Cardiac septum (tissue), 1 donor: ENCODE results near the gene GAL3ST3. TPM values are rescaled to one million over a fixed set of nuclear protein-coding genes. Genes with fewer than 3 reads are reported as not detected.
"Not testable (repeated sequence)": the region's sequence is repeated elsewhere in the genome, so short reads cannot be mapped to it uniquely, and the experiment has no call there.

Experiments used
- DNase-seq: peaks from one replicate; pipeline ENCODE4 v3.0.0-alpha.2; 2020; ENCODE audit warnings: low spot score
- intact Hi-C: fragments of 100-400 bp; cut with DNase I; formaldehyde crosslinking; loops from one replicate; pipeline ENCODE4 v1.14.0; 2022
- long read RNA-seq: library from polyadenylated mRNA; unstranded; transcript quantifications from one replicate; pipeline ENCODE4 v2.0.0, GENCODE V29; 2021
- total RNA-seq: library from RNA; stranded (reverse); fragmentation: NEBNext Ultra II Directional; extraction: Animal tissue kit (Norgen Biotek cat#: 25700); gene quantifications from one replicate; pipeline ENCODE4 v1.2.1, GENCODE V29; 2021
- donor health status: DM: no; HTN: no; CAD: no.

GAL3ST3 gene, protein sequence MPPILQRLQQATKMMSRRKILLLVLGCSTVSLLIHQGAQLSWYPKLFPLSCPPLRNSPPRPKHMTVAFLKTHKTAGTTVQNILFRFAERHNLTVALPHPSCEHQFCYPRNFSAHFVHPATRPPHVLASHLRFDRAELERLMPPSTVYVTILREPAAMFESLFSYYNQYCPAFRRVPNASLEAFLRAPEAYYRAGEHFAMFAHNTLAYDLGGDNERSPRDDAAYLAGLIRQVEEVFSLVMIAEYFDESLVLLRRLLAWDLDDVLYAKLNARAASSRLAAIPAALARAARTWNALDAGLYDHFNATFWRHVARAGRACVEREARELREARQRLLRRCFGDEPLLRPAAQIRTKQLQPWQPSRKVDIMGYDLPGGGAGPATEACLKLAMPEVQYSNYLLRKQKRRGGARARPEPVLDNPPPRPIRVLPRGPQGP
- 3.1 TPM for total RNA-seq
- long read RNA-seq, partial matches to known transcripts, result 0 of 5 reads
- long read RNA-seq, other reads (novel, unspliced or antisense), result 1 of 5 reads

DNA sequence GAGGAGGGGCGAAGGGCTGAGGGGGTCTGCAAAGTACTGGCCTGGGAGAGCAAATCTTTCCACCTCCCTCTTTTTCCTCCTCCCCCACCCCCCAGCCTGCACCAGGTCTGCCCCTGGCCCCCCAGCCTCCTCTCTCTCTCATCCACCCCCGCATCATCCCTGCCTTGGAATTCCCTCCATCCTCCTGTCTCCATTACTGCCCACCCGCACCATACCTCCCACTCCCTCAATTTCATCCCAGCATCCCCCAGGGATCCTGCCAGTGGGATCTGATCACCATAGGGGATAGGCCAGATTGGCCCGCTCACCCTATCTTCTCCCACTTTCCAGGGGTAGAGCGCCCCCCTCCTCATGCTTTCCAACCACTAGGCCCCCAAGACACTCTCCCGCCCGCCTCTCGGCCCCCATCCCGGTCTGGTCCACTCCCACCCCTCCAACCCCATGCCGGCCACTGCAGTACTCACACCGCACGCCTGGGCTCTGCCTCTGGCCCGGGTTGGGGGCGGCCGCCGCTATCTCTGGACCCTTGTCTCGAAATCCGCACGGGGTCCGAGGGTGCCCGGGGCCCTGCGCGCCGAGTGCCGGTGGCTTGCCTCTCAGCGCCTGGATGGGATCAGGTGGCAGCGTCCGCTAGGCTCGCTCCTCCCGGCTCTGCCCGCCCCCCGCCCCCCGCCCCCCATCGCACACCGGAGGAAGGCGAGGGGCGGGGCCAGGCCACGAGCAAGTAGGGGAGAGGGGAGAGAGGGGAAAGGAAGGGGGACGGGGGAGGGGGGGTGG is at the start of gene GAL3ST3:
Gene GAL3ST3, minus strand, starts transcription at position 615 of the 777 bp plus-strand sequence. CDS start 3,746 bp downstream, outside the sequence.
- DNase-seq, result no peak
- intact Hi-C loops, result no loop called here

DNA sequence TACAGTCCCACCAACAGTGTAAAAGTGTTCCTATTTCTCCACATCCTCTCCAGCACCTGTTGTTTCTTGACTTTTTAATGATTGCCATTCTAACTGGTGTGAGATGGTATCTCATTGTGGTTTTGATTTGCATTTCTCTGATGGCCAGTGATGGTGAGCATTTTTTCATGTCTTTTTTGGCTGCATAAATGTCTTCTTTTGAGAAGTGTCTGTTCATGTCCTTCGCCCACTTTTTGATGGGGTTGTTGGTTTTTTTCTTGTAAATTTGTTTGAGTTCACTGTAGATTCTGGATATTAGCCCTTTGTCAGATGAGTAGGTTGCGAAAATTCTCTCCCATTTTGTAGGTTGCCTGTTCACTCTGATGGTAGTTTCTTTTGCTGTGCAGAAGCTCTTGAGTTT is 43.2 kb upstream of the GAL3ST3 start:
- intact Hi-C loops, result not testable (repeated sequence)

DNA sequence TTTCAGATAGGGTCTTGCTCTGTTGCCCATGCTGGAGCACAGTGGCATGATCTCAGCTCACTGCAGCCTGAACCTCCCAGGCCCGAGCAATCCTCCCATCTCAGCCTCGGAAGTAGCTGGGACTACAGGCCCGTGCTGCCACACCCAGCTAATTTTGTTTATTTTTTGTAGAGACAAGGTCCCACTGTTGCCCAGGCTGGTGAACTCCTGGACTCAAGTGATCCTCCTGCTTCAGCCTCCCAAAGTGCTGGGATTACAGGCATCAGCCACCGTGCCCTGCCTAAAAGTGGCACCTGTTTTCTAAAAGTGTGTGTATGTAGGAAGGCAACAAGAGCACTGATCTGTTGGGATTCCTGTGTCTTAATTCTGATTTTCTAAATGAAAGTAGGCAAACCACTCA is 41.3 kb upstream of the GAL3ST3 start:
- intact Hi-C loops, result no loop called here
- no peak for DNase-seq

More for the DNA sequence above, 43.2 kb upstream of the GAL3ST3 start:
- not testable (repeated sequence) for DNase-seq

DNA sequence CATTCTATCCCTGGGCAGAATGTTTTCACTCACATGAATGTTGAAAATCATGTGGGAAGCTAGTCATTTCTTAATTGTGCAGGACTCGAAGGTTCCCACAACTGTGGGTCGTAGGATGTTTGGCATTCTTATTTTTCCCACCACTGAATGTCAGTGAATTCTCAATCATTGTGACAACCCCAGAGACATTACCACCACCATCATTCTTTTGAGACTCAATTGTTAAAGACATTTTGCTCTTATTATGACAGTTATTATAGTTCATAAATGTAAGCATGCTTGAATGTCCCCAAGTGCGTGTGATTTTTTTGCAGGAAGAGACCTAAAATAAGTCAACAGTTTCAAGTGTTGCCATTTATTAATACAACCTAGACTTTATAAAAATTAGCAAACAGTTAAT is 40.1 kb upstream of the GAL3ST3 start:
- DNase-seq, result no peak
- intact Hi-C loops, result no loop called here

DNA sequence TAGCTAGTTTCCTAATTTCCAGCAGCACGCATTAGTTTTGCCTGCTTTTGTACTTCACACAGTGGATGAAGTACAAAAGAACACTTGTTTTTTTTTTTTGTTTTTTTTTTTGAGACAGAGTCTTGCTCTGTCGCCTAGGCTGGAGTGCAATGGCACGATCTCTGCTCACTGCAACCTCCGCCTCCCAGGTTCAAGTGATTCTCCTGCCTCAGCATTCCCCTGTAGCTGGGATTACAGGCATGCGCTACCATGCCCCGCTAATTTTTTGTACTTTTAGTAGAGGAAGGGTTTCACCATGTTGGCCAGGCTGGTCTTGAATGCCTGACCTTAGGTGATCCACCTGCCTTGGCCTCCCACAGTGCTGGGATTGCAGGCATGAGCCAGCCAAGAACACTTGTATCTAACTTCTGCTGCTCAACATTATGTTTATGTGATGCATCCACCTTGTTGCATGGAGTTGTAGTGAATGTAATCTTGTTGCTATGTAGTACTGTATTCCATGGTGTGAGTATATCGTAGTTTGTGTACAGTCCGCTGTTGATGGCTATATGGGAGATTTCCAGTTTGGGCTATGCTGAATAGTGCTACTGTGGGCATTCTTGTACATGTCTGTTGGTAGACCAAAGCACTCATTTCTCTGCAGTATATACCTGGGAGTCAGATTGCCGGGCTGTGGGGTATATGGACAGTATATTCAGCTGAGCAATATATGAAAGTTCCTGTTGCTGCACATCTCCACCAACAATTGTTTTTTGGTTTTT is 38.4 kb upstream of the GAL3ST3 start:
- no peak for DNase-seq
- intact Hi-C loops, result no loop called here

DNA sequence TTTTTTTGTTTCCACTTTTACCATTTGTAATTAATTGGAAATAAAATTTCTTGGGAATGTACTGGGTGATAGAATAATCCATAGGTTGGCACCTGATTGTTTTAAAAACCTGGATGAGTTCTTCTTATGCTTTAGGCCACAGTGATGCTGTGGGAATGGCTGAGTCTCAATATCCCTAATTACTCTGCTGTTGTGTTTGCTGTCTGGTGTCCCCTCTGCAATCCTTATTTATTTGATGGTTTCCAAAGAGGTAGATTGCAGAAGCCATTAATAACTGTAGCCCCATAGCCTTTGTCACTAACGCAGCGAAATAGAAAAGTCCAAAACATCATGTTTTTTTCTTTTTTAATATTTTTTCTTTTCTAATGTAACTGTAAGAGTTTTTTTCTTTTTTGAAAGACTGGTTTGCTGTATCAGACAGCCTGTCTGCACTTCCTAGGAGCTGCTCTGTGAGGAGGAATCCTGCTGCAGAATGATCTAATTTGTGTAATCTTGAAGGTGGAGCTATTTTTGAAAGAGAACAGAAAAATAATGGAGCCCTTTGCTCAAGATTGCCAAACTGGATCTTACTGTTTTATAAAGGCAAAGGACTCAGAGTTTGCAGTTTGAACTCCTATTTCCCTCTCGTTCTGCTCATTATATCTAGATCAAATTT is 36.0 kb upstream of the GAL3ST3 start:
- no peak for DNase-seq
- intact Hi-C loops, result loop anchor here (5.0 kb wide), 1 partner anchor 42 kb away; no protein-coding TSS in a partner anchor

DNA sequence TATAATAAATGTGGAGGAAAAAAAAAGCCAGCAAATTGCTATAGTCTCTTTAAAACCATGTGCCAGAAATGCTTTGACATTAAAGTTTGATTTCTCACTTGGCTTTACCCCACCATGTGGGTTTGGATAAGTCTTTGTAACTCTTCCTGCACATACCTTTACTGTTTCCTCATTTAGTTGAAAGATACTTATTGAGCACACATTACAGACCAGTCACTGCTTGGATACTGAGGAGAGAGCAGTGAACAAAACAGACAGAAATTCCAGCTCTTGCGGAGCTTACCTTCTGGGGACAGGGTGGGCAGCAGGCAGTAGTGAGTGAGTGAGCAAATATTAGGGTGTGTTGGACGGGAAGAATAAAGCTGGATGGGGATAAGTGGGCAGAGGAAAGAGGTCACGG is 34.8 kb upstream of the GAL3ST3 start:
- intact Hi-C loops, result loop anchor here (5.0 kb wide), 1 partner anchor 44 kb away; no protein-coding TSS in a partner anchor
- no peak for DNase-seq

DNA sequence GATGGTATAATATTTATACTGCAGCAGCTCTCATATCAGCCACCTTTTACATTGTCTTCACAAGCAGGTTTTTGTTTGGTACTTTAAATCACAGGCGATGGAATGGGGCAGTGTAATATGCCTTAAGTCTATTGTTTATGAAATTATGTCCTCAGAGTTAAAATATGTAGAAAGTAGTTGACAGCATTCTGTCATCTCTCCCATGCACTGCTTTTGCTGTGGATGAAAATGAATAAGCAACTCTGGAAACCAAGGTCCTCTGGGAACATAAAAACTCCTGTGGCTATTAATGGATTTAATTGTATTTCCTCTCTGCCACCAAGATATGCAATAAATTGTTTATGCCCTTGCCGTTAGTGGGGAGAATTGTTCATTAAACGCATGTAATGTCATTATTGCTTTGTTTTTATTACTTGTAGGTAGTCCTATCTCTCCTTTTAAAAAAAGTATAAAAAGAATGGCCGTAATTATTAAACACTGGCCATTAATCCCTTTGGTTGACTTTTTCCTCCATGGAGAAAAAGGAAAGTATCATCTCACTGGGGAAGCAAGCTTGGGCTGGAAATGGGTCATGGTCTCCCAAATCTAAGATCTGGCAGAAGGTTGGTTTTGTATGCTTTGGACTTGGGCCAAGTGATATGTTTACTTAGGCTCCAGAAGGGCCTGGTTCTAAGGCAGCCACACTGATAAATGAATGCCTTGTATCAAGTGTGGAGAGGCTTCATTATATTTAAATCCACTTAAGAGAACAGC is 34.2 kb upstream of the GAL3ST3 start:
- intact Hi-C loops, result loop anchor here (5.0 kb wide), 1 partner anchor 44 kb away; no protein-coding TSS in a partner anchor
- DNase-seq, result no peak

DNA sequence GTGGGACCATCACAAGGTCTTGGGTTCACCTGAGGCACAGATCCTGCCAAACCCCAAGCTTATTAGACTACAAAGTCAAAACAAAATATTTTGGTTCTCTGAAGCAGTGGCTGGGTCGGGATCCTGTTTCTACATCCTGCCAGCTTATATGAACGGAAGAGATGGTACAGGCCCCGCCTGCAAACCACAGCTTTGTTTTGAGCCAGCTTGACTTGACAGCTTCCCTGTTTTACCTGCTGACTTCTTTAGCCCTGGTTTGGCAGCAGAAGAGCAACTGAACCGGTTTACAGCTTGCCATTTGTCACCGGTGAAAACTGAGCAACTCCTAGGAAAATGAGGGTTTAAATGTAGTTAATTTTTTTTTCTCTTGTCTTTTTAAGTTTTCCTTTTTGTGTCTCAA is 32.5 kb upstream of the GAL3ST3 start:
- intact Hi-C loops, result loop anchor here (5.0 kb wide), 1 partner anchor 46 kb away; no protein-coding TSS in a partner anchor
- peak; percentile 88 for DNase-seq

DNA sequence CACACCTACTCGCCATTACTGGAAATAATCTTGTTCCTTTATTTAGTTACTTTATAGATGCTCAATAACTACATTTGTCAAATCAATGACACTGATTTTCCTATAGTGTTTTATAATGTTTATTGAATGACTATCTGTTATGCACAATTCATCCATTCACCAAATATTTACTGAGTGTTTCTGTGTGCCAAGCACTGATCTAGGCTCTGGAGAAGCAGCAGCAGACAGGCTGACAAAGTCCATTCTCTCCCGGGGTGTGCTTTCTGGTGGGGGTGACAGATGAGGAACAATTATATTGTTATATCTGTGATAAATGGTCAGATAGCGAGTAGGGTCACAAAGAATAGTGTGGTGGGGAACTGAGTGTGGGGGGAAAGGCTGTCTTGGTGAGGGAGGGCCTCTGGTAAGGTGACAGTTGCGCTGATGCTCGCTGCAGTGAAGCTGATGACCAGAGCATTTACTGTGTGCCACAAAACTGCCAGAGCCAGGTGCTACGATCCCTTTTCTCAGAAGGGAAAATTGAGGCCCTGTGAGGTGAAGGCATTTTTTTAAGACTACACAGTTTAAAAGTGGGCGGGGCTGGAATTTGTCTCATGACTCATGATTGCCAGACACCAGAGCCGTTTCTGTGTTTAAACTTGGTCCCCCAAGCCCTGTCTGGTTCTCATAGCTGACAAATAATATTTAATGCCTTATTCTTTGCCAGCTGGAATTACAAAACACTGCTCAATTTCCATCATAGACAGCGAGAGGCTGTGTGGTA is 31.3 kb upstream of the GAL3ST3 start:
- DNase-seq, result no peak
- intact Hi-C loops, result loop anchor here (5.0 kb wide), 1 partner anchor 47 kb away; no protein-coding TSS in a partner anchor

DNA sequence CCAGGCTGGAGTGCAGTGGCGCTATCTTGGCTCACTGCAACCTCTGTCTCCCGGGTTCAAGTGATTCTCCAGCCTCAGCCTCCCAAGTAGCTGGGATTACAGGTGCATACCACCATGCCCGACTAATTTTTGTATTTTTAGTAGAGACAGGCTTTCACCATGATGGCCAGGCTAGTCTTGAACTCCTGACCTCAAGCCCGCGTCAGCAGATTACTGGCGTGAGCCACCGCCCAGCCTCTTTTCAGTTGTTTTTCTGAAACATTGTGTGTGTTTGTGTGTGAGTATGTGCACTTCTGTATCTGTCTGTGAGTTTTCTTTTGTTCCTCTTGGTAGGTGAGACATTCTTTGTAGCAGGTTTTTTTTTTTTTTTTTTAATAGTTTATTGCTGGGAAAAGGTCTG is 30.0 kb upstream of the GAL3ST3 start:
- intact Hi-C loops, result loop anchor here (5.0 kb wide), 1 partner anchor 38 kb away; no protein-coding TSS in a partner anchor

DNA sequence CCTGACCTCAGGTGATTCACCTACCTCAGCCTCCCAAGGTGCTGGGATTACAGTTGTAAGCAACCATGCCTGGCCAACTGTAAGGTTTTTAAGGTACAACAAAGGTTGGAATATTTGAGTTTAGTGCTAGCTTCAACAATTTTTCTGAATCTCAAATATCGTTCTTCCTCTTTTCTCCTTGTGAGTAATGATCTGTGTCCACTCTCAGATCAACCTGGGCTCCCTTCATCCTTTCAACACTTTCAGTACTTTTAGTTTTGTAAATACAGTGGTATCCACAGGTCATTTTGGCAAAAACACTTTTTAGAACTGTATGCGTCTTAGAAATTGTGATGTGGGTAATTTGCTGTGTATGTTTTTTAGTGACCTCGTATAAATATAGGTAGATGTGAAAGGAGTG is 29.0 kb upstream of the GAL3ST3 start:
- intact Hi-C loops, result loop anchor here (5.0 kb wide), 1 partner anchor 39 kb away; no protein-coding TSS in a partner anchor
- DNase-seq, result no peak

More for the DNA sequence above, 30.0 kb upstream of the GAL3ST3 start:
- not testable (repeated sequence) for DNase-seq

DNA sequence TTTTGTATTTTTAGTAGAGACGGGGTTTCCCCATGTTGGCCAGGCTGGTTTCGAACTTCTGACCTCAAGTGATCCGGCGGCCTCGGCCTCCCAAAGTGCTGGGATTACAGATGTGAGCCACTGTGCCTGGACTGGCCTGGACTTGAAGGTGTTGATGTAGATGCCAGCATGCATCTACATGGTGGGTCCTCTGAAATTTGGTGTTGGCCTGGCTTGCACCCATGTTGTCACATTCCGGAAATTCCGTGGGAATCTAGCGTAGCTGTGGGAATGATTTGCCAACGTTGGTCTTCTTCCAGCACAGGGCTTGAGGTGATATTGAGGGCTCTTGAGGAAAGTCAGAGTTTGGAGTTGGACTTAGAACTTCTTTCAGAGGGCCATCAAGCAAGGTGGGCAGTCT is 27.6 kb upstream of the GAL3ST3 start:
- DNase-seq, result no peak
- intact Hi-C loops, result loop anchor here (5.0 kb wide), 1 partner anchor 41 kb away; no protein-coding TSS in a partner anchor

DNA sequence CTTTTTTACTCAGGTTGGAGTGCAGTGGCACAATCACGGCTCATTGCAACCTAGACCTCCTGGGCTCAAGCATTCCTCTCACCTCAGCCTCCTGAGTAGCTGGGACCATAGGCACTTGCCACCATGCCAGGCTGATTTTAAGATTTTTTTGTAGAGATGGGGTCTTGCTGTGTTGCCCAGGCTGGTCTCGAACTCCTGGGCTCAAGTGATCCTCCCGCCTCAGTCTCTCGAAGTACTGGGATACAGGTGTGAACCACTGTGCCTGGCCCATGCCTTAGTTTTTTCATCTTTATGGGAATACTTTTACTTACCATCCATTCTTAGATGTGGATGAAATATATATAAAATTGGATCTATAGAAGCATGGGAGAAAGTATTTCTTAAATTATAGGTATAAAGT is 26.3 kb upstream of the GAL3ST3 start:
- intact Hi-C loops, result loop anchor here (5.0 kb wide), 1 partner anchor 42 kb away; no protein-coding TSS in a partner anchor
- no peak for DNase-seq

DNA sequence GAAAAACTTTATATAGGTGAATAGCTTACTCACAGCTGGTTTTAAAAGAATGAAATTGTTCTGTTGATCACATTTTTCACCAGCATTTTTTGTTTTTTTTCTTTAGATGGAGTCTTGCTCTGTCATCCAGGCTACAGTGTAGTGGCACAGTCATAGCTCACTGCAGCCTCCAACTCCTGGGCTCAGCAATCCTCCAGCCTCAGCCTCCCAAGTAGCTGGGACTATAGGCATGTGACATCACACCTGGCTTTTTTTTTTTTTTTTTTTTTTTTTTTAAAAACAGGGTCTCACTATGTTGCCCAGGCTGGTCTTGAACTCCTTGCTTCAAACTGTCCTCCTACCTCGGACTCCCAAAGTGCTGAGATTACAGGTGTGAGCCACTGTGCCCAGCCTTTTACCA is 24.7 kb upstream of the GAL3ST3 start:
- intact Hi-C loops, result no loop called here
- no peak for DNase-seq

DNA sequence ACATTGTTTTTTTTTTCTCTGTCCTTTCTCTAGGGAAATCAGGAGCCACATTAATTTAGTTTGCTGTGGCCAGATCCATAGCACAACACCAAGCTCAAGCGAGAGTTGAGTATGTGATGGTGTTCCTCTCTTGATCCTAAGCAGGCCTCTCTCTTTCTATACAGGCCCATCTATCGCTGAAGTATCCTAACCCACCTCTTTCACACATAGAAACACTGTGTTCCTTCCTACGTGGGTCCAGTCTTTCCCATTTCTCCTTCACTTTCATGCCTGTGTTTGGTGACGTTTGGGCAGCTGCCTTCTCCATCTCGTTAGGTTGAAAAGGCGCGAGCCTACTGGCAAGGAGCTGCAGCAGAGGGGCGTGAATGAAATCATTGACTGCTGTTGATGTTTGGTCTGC is 23.6 kb upstream of the GAL3ST3 start:
- no peak for DNase-seq
- intact Hi-C loops, result no loop called here

DNA sequence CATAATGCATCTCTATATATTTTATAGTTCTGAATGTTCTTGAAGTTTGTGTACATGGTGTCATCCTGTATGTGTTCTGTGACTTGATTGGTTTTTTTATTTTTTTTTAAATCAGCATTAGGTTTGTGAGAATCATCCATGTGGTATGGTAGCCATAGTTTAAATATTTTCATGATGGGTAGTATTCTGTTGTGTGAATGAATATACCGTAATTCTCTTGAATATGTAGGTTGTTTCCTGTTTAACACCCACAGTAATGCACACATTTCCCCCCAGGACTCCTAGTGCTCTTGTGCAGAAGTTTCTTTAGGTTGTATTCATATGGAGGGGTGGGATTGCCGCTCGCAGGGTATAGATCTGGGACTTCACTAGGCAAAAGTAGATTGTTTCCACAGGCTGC is 23.1 kb upstream of the GAL3ST3 start:
- no peak for DNase-seq
- intact Hi-C loops, result no loop called here
